Endothelial cell of umbilical vein (primary cell): ENCODE results near the gene FSTL3. TPM values are rescaled to one million over a fixed set of nuclear protein-coding genes. Genes with fewer than 3 reads are reported as not detected.

Source experiments
- BruUV-seq: library from RNA; stranded (reverse); fragments of 400-500 nt; replicated peaks from 2 replicates; lab custom pipeline; 2021; lab: Mats Ljungman, UMichigan
- CTCF ChIA-PET: fragments of 300-600, 350-600 bp; sonication (Branson Sonifier 250); formaldehyde crosslinking; loops from one replicate; lab custom pipeline; 2021; ENCODE audit warnings: antibody characterized with exemption, inconsistent platforms; lab: Charles Lee
- POLR2A ChIA-PET: fragments of 300-600, 350-600 bp; sonication (Branson Sonifier 250); formaldehyde crosslinking; loops from one replicate; lab custom pipeline; 2021; ENCODE audit warnings: antibody characterized with exemption, inconsistent platforms; lab: Charles Lee
- DNase-seq: peaks from one replicate; pipeline ENCODE4 v3.0.0-alpha.2; 2011; ENCODE audit warnings: low read depth, low spot score
- FAIRE-seq: peaks from 2 replicates; lab custom pipeline; 2011; peaks lifted over from hg19 to GRCh38; lab: Jason Lieb, UNC
- H2AFZ ChIP-seq: 2 replicates; pipeline ENCODE4 v1.6.0; 2012; ENCODE audit warnings: low read depth, low read length, control low read depth, inconsistent platforms
- H3K27ac ChIP-seq: 2 replicates; pipeline ENCODE4 v1.5.1; 2011; ENCODE audit warnings: low read depth, mild to moderate bottlenecking, control low read depth, low read length, moderate library complexity; ENCODE audit not compliant: insufficient read depth
- H3K27me3 ChIP-seq, 2 experiments: 2 replicates each; pipeline versions ENCODE4 v1.6.0 to v1.6.1; 2011; ENCODE audit warnings: low read length in 2 of 2, mixed read lengths in 1 of 2; ENCODE audit not compliant: control insufficient read depth in 2 of 2, insufficient read depth in 2 of 2
- H3K36me3 ChIP-seq, 2 experiments: 2 replicates in 1 of 2; 3 replicates in 1 of 2; pipeline ENCODE4 v1.5.1; 2011; ENCODE audit warnings: low read length in 2 of 2, mild to moderate bottlenecking in 1 of 2, moderate library complexity in 1 of 2; ENCODE audit not compliant: control insufficient read depth in 2 of 2, insufficient read depth in 2 of 2; ENCODE audit errors: extremely low read depth in 1 of 2
- H3K4me1 ChIP-seq: 3 replicates; pipeline ENCODE4 v1.5.1; 2011; ENCODE audit warnings: mild to moderate bottlenecking, low read length; ENCODE audit not compliant: control insufficient read depth, insufficient read depth; ENCODE audit errors: extremely low read depth
- H3K4me2 ChIP-seq: 2 replicates; pipeline ENCODE4 v1.6.1; 2011; ENCODE audit warnings: low read length, control low read depth, mixed read lengths; ENCODE audit not compliant: insufficient read depth
- H3K4me3 ChIP-seq, 3 experiments: fragments of 200-600 bp in 1 of 3; sonication (generic), shearing (Covaris generic) in 1 of 3; replicated peaks in 1 of 3; 2 replicates each; pipeline ENCODE4 v1.5.1; 2011 to 2016; ENCODE audit warnings: control low read depth in 3 of 3, low read length in 3 of 3, mild to moderate bottlenecking in 2 of 3, inconsistent platforms in 1 of 3, low read depth in 1 of 3, moderate library complexity in 1 of 3; ENCODE audit not compliant: insufficient read depth in 1 of 3
- H3K79me2 ChIP-seq: 2 replicates; pipeline ENCODE4 v1.6.0; 2012; ENCODE audit warnings: low read length, inconsistent platforms; ENCODE audit not compliant: control insufficient read depth, insufficient read depth
- H3K9ac ChIP-seq: replicated peaks from 2 replicates; pipeline ENCODE3; 2011; ENCODE audit warnings: low read length, control low read depth; ENCODE audit not compliant: insufficient read depth; ENCODE audit errors: extremely low read depth
- H3K9me1 ChIP-seq: replicated peaks from 3 replicates; pipeline ENCODE4 v1.6.0; 2011; ENCODE audit warnings: mild to moderate bottlenecking, low read length; ENCODE audit not compliant: control insufficient read depth, insufficient read depth; ENCODE audit errors: extremely low read depth
- H3K9me3 ChIP-seq: replicated peaks from 2 replicates; pipeline ENCODE4 v1.5.1; 2012; ENCODE audit warnings: low read length, inconsistent platforms; ENCODE audit not compliant: control insufficient read depth, insufficient read depth
- H4K20me1 ChIP-seq: replicated peaks from 2 replicates; pipeline ENCODE3; 2011; ENCODE audit warnings: mild to moderate bottlenecking, low read length; ENCODE audit not compliant: control insufficient read depth, insufficient read depth; ENCODE audit errors: extremely low read depth
- EZH2 ChIP-seq: IDR thresholded peaks from 2 replicates; pipeline ENCODE4 v1.6.1; 2012; ENCODE audit warnings: borderline replicate concordance, low read depth, mild to moderate bottlenecking, moderate library complexity, low read length, inconsistent platforms; ENCODE audit not compliant: severe bottlenecking
- FOS ChIP-seq: IDR thresholded peaks from 2 replicates; pipeline ENCODE4 v1.6.1; 2011; ENCODE audit warnings: mild to moderate bottlenecking, low read length, moderate library complexity, borderline replicate concordance; ENCODE audit not compliant: insufficient read depth
- GATA2 ChIP-seq: IDR thresholded peaks from 2 replicates; pipeline ENCODE4 v1.7.0; 2011; ENCODE audit warnings: low read depth, mild to moderate bottlenecking, moderate library complexity, mixed read lengths, low read length; ENCODE audit not compliant: insufficient read length, insufficient read depth
- JUN ChIP-seq: IDR thresholded peaks from 2 replicates; pipeline ENCODE4 v1.6.1; 2011; ENCODE audit warnings: borderline replicate concordance, low read depth; ENCODE audit not compliant: insufficient read length, insufficient read depth
- MAX ChIP-seq: IDR thresholded peaks from 2 replicates; pipeline ENCODE4 v1.6.1; 2011; ENCODE audit not compliant: insufficient read depth, insufficient read length
- MYC ChIP-seq: IDR thresholded peaks from one replicate; pipeline ENCODE4 v1.6.1; 2011; ENCODE audit warnings: mild to moderate bottlenecking, low read depth, low read length
- POLR2A ChIP-seq: IDR thresholded peaks from 2 replicates; pipeline ENCODE4 v1.6.1; 2012; ENCODE audit warnings: low read depth, mild to moderate bottlenecking, control low read depth, low read length
- POLR2AphosphoS5 ChIP-seq: IDR thresholded peaks from 2 replicates; pipeline ENCODE4 v1.6.1; 2012; ENCODE audit warnings: low read depth, mild to moderate bottlenecking, control low read depth, low read length, moderate library complexity; ENCODE audit not compliant: insufficient read depth
- dilution Hi-C: fragments of 300-500 bp; cut with MboI; formaldehyde crosslinking; loops from one replicate; pipeline ENCODE4 v1.15.0; 2019; ENCODE audit warnings: low sequenced_read_pairs; ENCODE audit not compliant: extremely low pct_ligation_motif_present
- intact Hi-C: fragments of 100-400 bp; cut with micrococcal nuclease; formaldehyde crosslinking; loops from one replicate; pipeline ENCODE4 v1.10.0; 2022
- polyA plus RNA-seq, 4 experiments: library from polyadenylated mRNA; depleted of rRNA in 3 of 4; stranded (reverse) in 3 of 4; unstranded in 1 of 4; fragments of >200 nt; gene quantifications; 2 replicates each; pipeline versions ENCODE4 v1.2.1 to v1.2.3, GENCODE V29; 2011 to 2012; ENCODE audit warnings: missing spikeins in 1 of 4
- total RNA-seq: library from RNA; stranded (reverse); gene quantifications from 2 replicates; pipeline ENCODE4 v1.2.3, GENCODE V29; 2021
- TF ChIP-seq, protein P1 (sequence below), 2 donors: IDR thresholded peaks; 1 replicate in 1 of 2; 2 replicates in 1 of 2; pipeline ENCODE4 v1.5.1; 2011; ENCODE audit warnings: low read length in 2 of 2, mild to moderate bottlenecking in 2 of 2, moderate library complexity in 2 of 2, control low read depth in 1 of 2, inconsistent platforms in 1 of 2, low read depth in 1 of 2; ENCODE audit not compliant: insufficient read depth in 1 of 2; ENCODE audit errors: extremely low read depth in 1 of 2

FSTL3 gene
- total and polyA plus RNA-seq, 2 donors (not counting 3 experiments of a cell fraction or from before 2014, with no cell fraction given), result 19.9 to 45.2 TPM

DNA sequence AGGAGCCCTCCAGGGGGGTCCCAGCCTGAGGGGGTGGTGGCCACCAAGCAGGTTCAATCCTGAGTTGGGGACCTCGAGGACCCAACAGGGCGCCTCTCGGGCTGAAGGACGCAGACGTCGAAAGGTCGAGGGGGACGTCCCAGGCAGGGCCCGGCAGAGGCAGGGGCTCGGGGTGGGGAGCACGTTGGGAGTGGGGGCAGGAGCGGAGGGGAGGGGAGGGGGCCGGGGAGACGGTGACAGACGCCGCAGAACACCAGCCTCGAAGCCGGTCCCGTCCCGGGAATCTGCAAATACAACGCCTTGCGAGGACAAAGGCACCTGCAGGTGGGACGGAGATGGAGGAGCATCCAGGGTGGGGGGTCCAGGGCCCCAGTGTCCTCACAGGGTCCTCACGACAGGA is 32.5 kb upstream of the FSTL3 start:
- H2AFZ ChIP-seq, result no peak overlapping the region
- no peak overlapping the region for H3K4me3 ChIP-seq
- DNase-seq, result no peak
- ChIA-PET POLR2A (no interaction called here), CTCF (no interaction called here)
- no peak overlapping the region for H3K4me2 ChIP-seq
- BruUV-seq, result no TSS peak
- no peaks in the 10 kb centered on the region for H4K20me1 ChIP-seq
- no peaks in the 10 kb centered on the region for H3K27me3 ChIP-seq
- no peaks in the 10 kb centered on the region for H3K9me1 ChIP-seq
- no peak for FAIRE-seq
- dilution Hi-C loops (no loop called here), intact Hi-C loops (no loop called here)
- TF ChIP-seq JUN, result no peak
- TF ChIP-seq POLR2AphosphoS5, result no peak
- no peak for TF ChIP-seq EZH2
- no peak for TF ChIP-seq GATA2
- no peak for TF ChIP-seq FOS
- TF ChIP-seq MYC, result no peak
- TF ChIP-seq MAX, result no peak
- no peak for TF ChIP-seq POLR2A
- TF ChIP-seq, protein P1, sequence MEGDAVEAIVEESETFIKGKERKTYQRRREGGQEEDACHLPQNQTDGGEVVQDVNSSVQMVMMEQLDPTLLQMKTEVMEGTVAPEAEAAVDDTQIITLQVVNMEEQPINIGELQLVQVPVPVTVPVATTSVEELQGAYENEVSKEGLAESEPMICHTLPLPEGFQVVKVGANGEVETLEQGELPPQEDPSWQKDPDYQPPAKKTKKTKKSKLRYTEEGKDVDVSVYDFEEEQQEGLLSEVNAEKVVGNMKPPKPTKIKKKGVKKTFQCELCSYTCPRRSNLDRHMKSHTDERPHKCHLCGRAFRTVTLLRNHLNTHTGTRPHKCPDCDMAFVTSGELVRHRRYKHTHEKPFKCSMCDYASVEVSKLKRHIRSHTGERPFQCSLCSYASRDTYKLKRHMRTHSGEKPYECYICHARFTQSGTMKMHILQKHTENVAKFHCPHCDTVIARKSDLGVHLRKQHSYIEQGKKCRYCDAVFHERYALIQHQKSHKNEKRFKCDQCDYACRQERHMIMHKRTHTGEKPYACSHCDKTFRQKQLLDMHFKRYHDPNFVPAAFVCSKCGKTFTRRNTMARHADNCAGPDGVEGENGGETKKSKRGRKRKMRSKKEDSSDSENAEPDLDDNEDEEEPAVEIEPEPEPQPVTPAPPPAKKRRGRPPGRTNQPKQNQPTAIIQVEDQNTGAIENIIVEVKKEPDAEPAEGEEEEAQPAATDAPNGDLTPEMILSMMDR (IDR thresholded peaks at IDR 0.05; ENCODE audit: extremely low read depth in 1 of 2, insufficient read depth in 1 of 2, low read depth in 1 of 2, low read length in 2 of 2), result no peak
- peaks cover 4 to 12% of the 10 kb centered on the region in 2 experiments for H3K36me3 ChIP-seq
- H3K4me1 ChIP-seq, result peaks cover 4% of the 10 kb centered on the region
- no peak overlapping the region for H3K27ac ChIP-seq
- no peak overlapping the region for H3K9ac ChIP-seq
- H3K79me2 ChIP-seq, result no peaks in the 10 kb centered on the region
- H3K9me3 ChIP-seq, result no peaks in the 10 kb centered on the region
